ENCODE measurements around the gene XPO1. TPM values are rescaled to one million over a fixed set of nuclear protein-coding genes. Genes with fewer than 3 reads are reported as not detected.

XPO1 gene
- total RNA-seq, 1 experiment from 2014 or later = 247 TPM

DNA sequence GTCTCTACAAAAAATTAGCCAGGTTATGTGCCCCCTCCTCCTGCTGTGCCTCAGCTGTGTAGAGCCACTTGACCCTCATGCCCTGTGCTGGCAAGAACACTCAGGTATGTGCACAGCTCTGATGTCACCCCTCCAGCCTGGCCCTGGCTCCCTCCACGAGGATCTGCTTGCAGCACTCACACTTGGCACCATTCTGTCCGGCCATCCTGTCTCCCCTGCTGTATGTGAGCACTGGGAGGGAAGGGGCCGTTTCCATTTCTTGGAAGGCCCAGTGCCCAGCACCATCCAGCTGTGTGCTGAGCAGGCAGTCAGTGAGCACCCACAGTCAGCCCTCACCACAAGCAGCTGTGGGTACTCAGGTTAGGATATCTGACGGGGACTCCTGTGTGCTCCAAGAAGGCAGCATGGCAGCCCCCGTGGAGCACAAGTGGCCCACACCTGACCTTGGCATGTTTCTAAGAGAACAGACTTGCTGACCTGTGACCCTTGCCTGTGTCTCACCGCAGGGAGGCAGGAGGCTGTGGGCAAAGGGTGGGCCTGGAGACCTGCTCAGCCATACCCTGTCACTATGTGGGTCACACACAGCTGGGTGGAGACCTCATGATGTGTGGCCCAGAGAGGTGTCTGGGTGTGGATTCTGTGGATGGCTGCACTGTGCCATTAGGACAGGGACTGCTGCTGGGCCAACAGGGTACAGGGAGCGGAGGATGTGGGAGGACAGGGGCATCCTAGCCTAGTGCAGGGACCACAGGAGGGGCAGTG lies 98.7 kb downstream of the XPO1 start:
- Histone ChIP-seq H3K27me3 (replicated peaks; ENCODE audit: insufficient read depth, low read depth, low read length, poor library complexity) (no peaks in the 10 kb centered on the region), H3K27ac (ENCODE audit: low read depth, low read length, poor library complexity, severe bottlenecking) (no peak overlapping the region), H3K4me3 (ENCODE audit: low read depth, low read length, poor library complexity, severe bottlenecking) (no peak overlapping the region), H3K4me1 (ENCODE audit: insufficient read depth, low read length, poor library complexity, severe bottlenecking) (peaks cover 4% of the 10 kb centered on the region), H3K36me3 (ENCODE audit: insufficient read depth, low read length, poor library complexity, severe bottlenecking) (no peaks in the 10 kb centered on the region), H3K9me3 (ENCODE audit: low read depth, low read length, poor library complexity, severe bottlenecking) (peaks cover 26% of the 10 kb centered on the region)
- intact Hi-C loops (cut with micrococcal nuclease; ENCODE audit: unreplicated experiment) = no loop called here
- BruUV-seq (replicated peaks) = no TSS peak
- no peak for TF ChIP-seq EZH2 (IDR thresholded peaks at IDR 0.05; ENCODE audit: borderline replicate concordance, low read depth, low read length, poor library complexity, severe bottlenecking)
- TF ChIP-seq, protein P1, sequence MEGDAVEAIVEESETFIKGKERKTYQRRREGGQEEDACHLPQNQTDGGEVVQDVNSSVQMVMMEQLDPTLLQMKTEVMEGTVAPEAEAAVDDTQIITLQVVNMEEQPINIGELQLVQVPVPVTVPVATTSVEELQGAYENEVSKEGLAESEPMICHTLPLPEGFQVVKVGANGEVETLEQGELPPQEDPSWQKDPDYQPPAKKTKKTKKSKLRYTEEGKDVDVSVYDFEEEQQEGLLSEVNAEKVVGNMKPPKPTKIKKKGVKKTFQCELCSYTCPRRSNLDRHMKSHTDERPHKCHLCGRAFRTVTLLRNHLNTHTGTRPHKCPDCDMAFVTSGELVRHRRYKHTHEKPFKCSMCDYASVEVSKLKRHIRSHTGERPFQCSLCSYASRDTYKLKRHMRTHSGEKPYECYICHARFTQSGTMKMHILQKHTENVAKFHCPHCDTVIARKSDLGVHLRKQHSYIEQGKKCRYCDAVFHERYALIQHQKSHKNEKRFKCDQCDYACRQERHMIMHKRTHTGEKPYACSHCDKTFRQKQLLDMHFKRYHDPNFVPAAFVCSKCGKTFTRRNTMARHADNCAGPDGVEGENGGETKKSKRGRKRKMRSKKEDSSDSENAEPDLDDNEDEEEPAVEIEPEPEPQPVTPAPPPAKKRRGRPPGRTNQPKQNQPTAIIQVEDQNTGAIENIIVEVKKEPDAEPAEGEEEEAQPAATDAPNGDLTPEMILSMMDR (conservative IDR thresholded peaks at IDR 0.05; ENCODE audit: low read depth, low read length) = no peak
- no peak for DNase-seq (ENCODE audit: low spot score)
- ChIA-PET CTCF (no interaction called here), POLR2A (ENCODE audit: low non-redundant PET) (no interaction called here)

- Histone ChIP-seq H3K27ac (ENCODE audit: low read depth, low read length, poor library complexity, severe bottlenecking) (no peak overlapping the region), H3K36me3 (ENCODE audit: insufficient read depth, low read length, poor library complexity, severe bottlenecking) (no peaks in the 10 kb centered on the region), H3K27me3 (replicated peaks; ENCODE audit: insufficient read depth, low read depth, low read length, poor library complexity) (no peaks in the 10 kb centered on the region), H3K4me1 (ENCODE audit: insufficient read depth, low read length, poor library complexity, severe bottlenecking) (peaks cover 4% of the 10 kb centered on the region), H3K4me3 (ENCODE audit: low read depth, low read length, poor library complexity, severe bottlenecking) (no peak overlapping the region), H3K9me3 (ENCODE audit: low read depth, low read length, poor library complexity, severe bottlenecking) (peaks cover 26% of the 10 kb centered on the region)
- BruUV-seq (replicated peaks) = no TSS peak
- CTCF ChIA-PET = no interaction called here
- no peak for TF ChIP-seq EZH2 (IDR thresholded peaks at IDR 0.05; ENCODE audit: borderline replicate concordance, low read depth, low read length, poor library complexity, severe bottlenecking)
- TF ChIP-seq, protein P1 (conservative IDR thresholded peaks at IDR 0.05; ENCODE audit: low read depth, low read length) = no peak
- intact Hi-C loops (cut with micrococcal nuclease; ENCODE audit: unreplicated experiment) = no loop called here
- no peak for DNase-seq (ENCODE audit: low spot score)
- POLR2A ChIA-PET (ENCODE audit: low non-redundant PET) = no interaction called here
Measured at GRCh38 chr2:61438670-61439069, 99.5 kb downstream of the XPO1 start.

DNA sequence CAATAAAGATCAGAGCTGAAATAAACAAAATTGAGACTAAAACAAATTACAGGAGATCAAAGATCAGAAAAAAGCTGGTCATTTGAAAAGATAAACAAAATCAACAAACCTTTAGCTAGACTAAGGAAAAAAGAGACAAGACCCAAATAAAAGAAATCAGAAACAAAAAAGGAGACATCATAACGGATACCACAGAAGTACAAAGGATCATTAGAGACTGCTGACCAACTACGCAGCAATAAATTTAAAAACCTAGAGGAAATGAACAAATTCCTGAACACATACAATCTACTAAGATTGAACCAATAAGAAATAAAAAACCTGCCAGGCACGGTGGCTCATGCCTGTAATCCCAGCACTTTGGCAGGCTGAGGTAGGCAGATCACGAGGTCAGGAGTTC lies 101.0 kb downstream of the XPO1 start:
- no TSS peak for BruUV-seq (replicated peaks)
- intact Hi-C loops (cut with micrococcal nuclease; ENCODE audit: unreplicated experiment) = no loop called here
- H3K36me3 ChIP-seq (ENCODE audit: insufficient read depth, low read length, poor library complexity, severe bottlenecking) = no peaks in the 10 kb centered on the region
- peaks cover 26% of the 10 kb centered on the region for H3K9me3 ChIP-seq (ENCODE audit: low read depth, low read length, poor library complexity, severe bottlenecking)
- ChIA-PET POLR2A (ENCODE audit: low non-redundant PET) (no interaction called here), CTCF (no interaction called here)
- peaks cover 3% of the 10 kb centered on the region for H3K4me1 ChIP-seq (ENCODE audit: insufficient read depth, low read length, poor library complexity, severe bottlenecking)
- no peak for DNase-seq (ENCODE audit: low spot score)
- TF ChIP-seq, protein P1 (conservative IDR thresholded peaks at IDR 0.05; ENCODE audit: low read depth, low read length) = no peak
- TF ChIP-seq EZH2 (IDR thresholded peaks at IDR 0.05; ENCODE audit: borderline replicate concordance, low read depth, low read length, poor library complexity, severe bottlenecking) = no peak
- H3K4me3 ChIP-seq (ENCODE audit: low read depth, low read length, poor library complexity, severe bottlenecking) = no peak overlapping the region
- H3K27ac ChIP-seq (ENCODE audit: low read depth, low read length, poor library complexity, severe bottlenecking) = no peak overlapping the region
- H3K27me3 ChIP-seq (replicated peaks; ENCODE audit: insufficient read depth, low read depth, low read length, poor library complexity) = no peaks in the 10 kb centered on the region
